ENCODE results near the gene MEI1. TPM values are rescaled to one million over a fixed set of nuclear protein-coding genes. Genes with fewer than 3 reads are reported as not detected.

Gene MEI1
- total and polyA plus RNA-seq, 2 of the 4 experiments (the other 2 are of a cell fraction) = 0.90 to 2.6 TPM

- Histone ChIP-seq H4K5ac (ENCODE audit: low read depth, low read length) (no peak overlapping the region), H2AK9ac (replicated peaks; ENCODE audit: low read depth, low read length, poor library complexity) (no peak overlapping the region), H2BK20ac (ENCODE audit: low read depth, low read length) (no peak overlapping the region), H2BK120ac (ENCODE audit: low read depth, low read length) (no peak overlapping the region), H3K4me1 (ENCODE audit: control insufficient read depth, insufficient read depth, low read length) (no peaks in the 10 kb centered on the region), H4K8ac (ENCODE audit: low read depth in 2 of 2, low read length in 2 of 2) (no peak overlapping the region), H3K4ac (ENCODE audit: low read depth, low read length) (no peak overlapping the region), H3K18ac (ENCODE audit: low read depth, low read length) (no peak overlapping the region), H2AK5ac (ENCODE audit: low read depth, low read length) (no peak overlapping the region), H4K91ac (ENCODE audit: insufficient read depth, low read depth, low read length) (no peak overlapping the region), H3K36me3 (ENCODE audit: control insufficient read depth, insufficient read depth, low read length) (0 out of 2 replicates have a peak, but pooled peaks cover 4% of the 10 kb centered on the region), H3K9ac (ENCODE audit: low read depth, low read length) (no peak overlapping the region), H2BK15ac (ENCODE audit: low read depth, low read length) (no peak overlapping the region), H3K27ac (ENCODE audit: insufficient read depth, low read length) (no peak overlapping the region), H3K9me1 (ENCODE audit: insufficient read depth, low read length) (peaks cover 9% of the 10 kb centered on the region), H3K4me3 (ENCODE audit: insufficient read depth, low read depth, low read length) (no peak overlapping the region), H3K56ac (ENCODE audit: extremely low read depth, insufficient read depth, low read length) (no peak overlapping the region), H4K20me1 (ENCODE audit: insufficient read depth, low read length) (no peaks in the 10 kb centered on the region), H3K23ac (ENCODE audit: low read depth, low read length) (no peak overlapping the region), H2BK5ac (ENCODE audit: low read depth, low read length, poor library complexity, severe bottlenecking) (no peak overlapping the region), H3K79me1 (ENCODE audit: low read depth in 1 of 2, low read length in 2 of 2) (no peaks in the 10 kb centered on the region), H3K9me3 (ENCODE audit: control insufficient read depth, insufficient read depth, low read length) (no peaks in the 10 kb centered on the region), H3K14ac (replicated peaks; ENCODE audit: low read depth, low read length) (no peak overlapping the region), H3K4me2 (ENCODE audit: low read depth, low read length) (no peak overlapping the region), H3K27me3 (ENCODE audit: control insufficient read depth, insufficient read depth, low read length) (no peaks in the 10 kb centered on the region), H2AFZ (replicated peaks; ENCODE audit: low read length, poor library complexity) (no peak overlapping the region)
- ChIA-PET CTCF (no interaction called here), POLR2A (ENCODE audit: unreplicated experiment) (no interaction called here)
- no peak for TF ChIP-seq NFE2L2 (IDR thresholded peaks at IDR 0.05; ENCODE audit: low read depth, low read length)
- no peak for TF ChIP-seq RAD21 (IDR thresholded peaks at IDR 0.05; ENCODE audit: low read length)
- no peak for TF ChIP-seq RFX5 (IDR thresholded peaks at IDR 0.05; ENCODE audit: low read depth, low read length)
- in situ Hi-C loops (cut with MboI; ENCODE audit: low sequenced_read_pairs) = no loop called here
- no TSS peak for BruUV-seq (replicated peaks)
- no CpG with 5 or more reads among the region's 3 CpGs for WGBS, 2 experiments (ENCODE audit: extremely low coverage in 2 of 2, insufficient read length in 1 of 2)
- intact Hi-C loops (cut with micrococcal nuclease) = no loop called here
- no peak for ATAC-seq (ENCODE audit: low read depth)
- dilution Hi-C loops (cut with HindIII; ENCODE audit: low sequenced_read_pairs, unreplicated experiment) = no loop called here
- DNase-seq = no peak
Observed at GRCh38 chr22:41815716-41816115, 116.4 kb downstream of the MEI1 start.
